ENCODE results near the gene NAALADL1.
"Not testable (repeated sequence)": the region's sequence is repeated elsewhere in the genome, so short reads cannot be mapped to it uniquely, and the experiment has no call there.

NAALADL1 gene

GRCh38 chr11:65027213-65028067, 30.9 kb downstream of the NAALADL1 start, which contains the start of gene SNX15:
Gene SNX15 (plus strand): TSS chr11:65027439. CDS start chr11:65027538, 99 bp downstream.
- Histone ChIP-seq H3K79me1 (ENCODE audit: low read length) (peaks cover 3% of the 10 kb centered on the region), H3K9ac (ENCODE audit: low read length) (peak within 1 kb of the TSS; percentile 91), H3K79me2 (ENCODE audit: control insufficient read depth, insufficient read depth, low read length, poor library complexity) (no peaks in the 10 kb centered on the region), H2BK5ac (ENCODE audit: low read depth, low read length, poor library complexity) (peak within 1 kb of the TSS; percentile 95), H3K14ac (ENCODE audit: low read length) (peak within 1 kb of the TSS; percentile 92), H3K9me3 (ENCODE audit: insufficient read depth, low read depth, low read length) (peaks cover 2% of the 10 kb centered on the region), H3K4ac (ENCODE audit: low read depth, low read length) (no peak within 1 kb of the TSS), H3K4me2 (ENCODE audit: low read length) (peak within 1 kb of the TSS; percentile 91), H3K23ac (ENCODE audit: low read length) (no peak within 1 kb of the TSS), H3K4me1 (ENCODE audit: control insufficient read depth in 1 of 2, insufficient read depth in 2 of 2, low read length in 2 of 2) (peaks cover 0 to 3% of the 10 kb centered on the region in 2 experiments), H4K8ac (ENCODE audit: low read depth, low read length) (peak within 1 kb of the TSS; percentile 99), H2AK5ac (ENCODE audit: low read length) (no peak within 1 kb of the TSS), H4K12ac (ENCODE audit: low read depth, low read length) (peak within 1 kb of the TSS; percentile 97), H3K36me3 (ENCODE audit: control insufficient read depth in 1 of 2, insufficient read depth in 2 of 2, low read length in 2 of 2) (peaks cover 4% of the 10 kb centered on the region in 2 experiments), H2BK120ac (ENCODE audit: insufficient read depth, low read length, poor library complexity) (peak within 1 kb of the TSS; percentile 91), H3K18ac (ENCODE audit: low read length) (peak within 1 kb of the TSS; percentile 88), H3K27ac (ENCODE audit: low read depth, low read length) (peak within 1 kb of the TSS; percentile 84), H2AFZ (ENCODE audit: insufficient read depth, low read length, poor library complexity) (peak within 1 kb of the TSS; percentile 99), H2BK12ac (ENCODE audit: low read length) (no peak within 1 kb of the TSS), H3K27me3 (ENCODE audit: insufficient read depth, low read length) (no peaks in the 10 kb centered on the region), H3K4me3 (ENCODE audit: low read depth, low read length) (peak within 1 kb of the TSS; percentile 80), H4K91ac (ENCODE audit: low read depth, low read length) (peak within 1 kb of the TSS; percentile 75)
- WGBS (ENCODE audit: extremely low coverage, insufficient coverage, insufficient read length) = no CpG with 5 or more reads among the region's 51 CpGs
- DNase-seq = peak; percentile 90 to 98

GRCh38 chr11:65026810-65027209, 31.5 kb downstream of the NAALADL1 start:
- no peak overlapping the region for H3K23ac ChIP-seq (ENCODE audit: low read length)
- no peak overlapping the region for H3K4me3 ChIP-seq (ENCODE audit: low read depth, low read length)
- H4K12ac ChIP-seq (ENCODE audit: low read depth, low read length) = no peak overlapping the region
- H3K9ac ChIP-seq (ENCODE audit: low read length) = no peak overlapping the region
- H3K4ac ChIP-seq (ENCODE audit: low read depth, low read length) = no peak overlapping the region
- peaks cover 2 to 4% of the 10 kb centered on the region in 2 experiments for H3K36me3 ChIP-seq (ENCODE audit: control insufficient read depth in 1 of 2, insufficient read depth in 2 of 2, low read length in 2 of 2)
- H4K91ac ChIP-seq (ENCODE audit: low read depth, low read length) = peak overlapping the region; percentile 8
- H3K4me1 ChIP-seq (ENCODE audit: control insufficient read depth in 1 of 2, insufficient read depth in 2 of 2, low read length in 2 of 2) = peaks cover 0 to 3% of the 10 kb centered on the region in 2 experiments
- DNase-seq = peak in 1 of 2 donors; percentile 22
- peaks cover 3% of the 10 kb centered on the region for H3K79me1 ChIP-seq (ENCODE audit: low read length)
- peak overlapping the region; percentile 99 for H4K8ac ChIP-seq (ENCODE audit: low read depth, low read length)
- no peak overlapping the region for H2BK5ac ChIP-seq (ENCODE audit: low read depth, low read length, poor library complexity)
- peaks cover 2% of the 10 kb centered on the region for H3K9me3 ChIP-seq (ENCODE audit: insufficient read depth, low read depth, low read length)
- no CpG with 5 or more reads among the region's 10 CpGs for WGBS (ENCODE audit: extremely low coverage, insufficient coverage, insufficient read length)
- no peaks in the 10 kb centered on the region for H3K27me3 ChIP-seq (ENCODE audit: insufficient read depth, low read length)
- H3K14ac ChIP-seq (ENCODE audit: low read length) = peak overlapping the region; percentile 3
- peak overlapping the region; percentile 39 for H2BK120ac ChIP-seq (ENCODE audit: insufficient read depth, low read length, poor library complexity)
- peak overlapping the region; percentile 99 for H2AFZ ChIP-seq (ENCODE audit: insufficient read depth, low read length, poor library complexity)
- H3K18ac ChIP-seq (ENCODE audit: low read length) = no peak overlapping the region
- no peak overlapping the region for H3K27ac ChIP-seq (ENCODE audit: low read depth, low read length)
- no peak overlapping the region for H2BK12ac ChIP-seq (ENCODE audit: low read length)
- no peak overlapping the region for H2AK5ac ChIP-seq (ENCODE audit: low read length)
- H3K79me2 ChIP-seq (ENCODE audit: control insufficient read depth, insufficient read depth, low read length, poor library complexity) = no peaks in the 10 kb centered on the region
- H3K4me2 ChIP-seq (ENCODE audit: low read length) = peak overlapping the region; percentile 91

- H3K14ac ChIP-seq (ENCODE audit: low read length); H3K4me3 ChIP-seq (ENCODE audit: low read depth, low read length); H4K91ac ChIP-seq (ENCODE audit: low read depth, low read length); H3K4me1 ChIP-seq (ENCODE audit: control insufficient read depth in 1 of 2, insufficient read depth in 2 of 2, low read length in 2 of 2); H3K4me2 ChIP-seq (ENCODE audit: low read length); H3K9me3 ChIP-seq (ENCODE audit: insufficient read depth, low read depth, low read length); H3K27ac ChIP-seq (ENCODE audit: low read depth, low read length); H2AFZ ChIP-seq (ENCODE audit: insufficient read depth, low read length, poor library complexity); H2BK120ac ChIP-seq (ENCODE audit: insufficient read depth, low read length, poor library complexity); H3K79me2 ChIP-seq (ENCODE audit: control insufficient read depth, insufficient read depth, low read length, poor library complexity); H2BK12ac ChIP-seq (ENCODE audit: low read length); DNase-seq; H3K23ac ChIP-seq (ENCODE audit: low read length); H3K27me3 ChIP-seq (ENCODE audit: insufficient read depth, low read length); H3K18ac ChIP-seq (ENCODE audit: low read length); H2AK5ac ChIP-seq (ENCODE audit: low read length); H4K8ac ChIP-seq (ENCODE audit: low read depth, low read length); H3K9ac ChIP-seq (ENCODE audit: low read length); H3K4ac ChIP-seq (ENCODE audit: low read depth, low read length); H3K79me1 ChIP-seq (ENCODE audit: low read length); H2BK5ac ChIP-seq (ENCODE audit: low read depth, low read length, poor library complexity); H4K12ac ChIP-seq (ENCODE audit: low read depth, low read length): not testable (repeated sequence)
- WGBS (ENCODE audit: extremely low coverage, insufficient coverage, insufficient read length) = no CpG with 5 or more reads among the region's 8 CpGs
- H3K36me3 ChIP-seq (ENCODE audit: control insufficient read depth in 1 of 2, insufficient read depth in 2 of 2, low read length in 2 of 2) = peaks cover 13 to 22% of the 10 kb centered on the region in 2 experiments
Measured at GRCh38 chr11:65023502-65023901, 34.9 kb downstream of the NAALADL1 start.

GRCh38 chr11:65021509-65021908, 36.8 kb downstream of the NAALADL1 start:
- H2AFZ ChIP-seq (ENCODE audit: insufficient read depth, low read length, poor library complexity) = no peak overlapping the region
- H4K8ac ChIP-seq (ENCODE audit: low read depth, low read length) = no peak overlapping the region
- no peak overlapping the region for H2BK5ac ChIP-seq (ENCODE audit: low read depth, low read length, poor library complexity)
- H3K27ac ChIP-seq (ENCODE audit: low read depth, low read length) = no peak overlapping the region
- H4K91ac ChIP-seq (ENCODE audit: low read depth, low read length) = no peak overlapping the region
- no peaks in the 10 kb centered on the region for H3K4me1 ChIP-seq (ENCODE audit: control insufficient read depth in 1 of 2, insufficient read depth in 2 of 2, low read length in 2 of 2)
- H3K18ac ChIP-seq (ENCODE audit: low read length) = no peak overlapping the region
- H2AK5ac ChIP-seq (ENCODE audit: low read length) = no peak overlapping the region
- no peaks in the 10 kb centered on the region for H3K27me3 ChIP-seq (ENCODE audit: insufficient read depth, low read length)
- no peak for DNase-seq
- WGBS (ENCODE audit: extremely low coverage, insufficient coverage, insufficient read length) = no CpG with 5 or more reads among the region's 11 CpGs
- H2BK12ac ChIP-seq (ENCODE audit: low read length) = no peak overlapping the region
- no peak overlapping the region for H3K23ac ChIP-seq (ENCODE audit: low read length)
- H3K79me1 ChIP-seq (ENCODE audit: low read length) = no peaks in the 10 kb centered on the region
- H3K4me3 ChIP-seq (ENCODE audit: low read depth, low read length) = no peak overlapping the region
- no peak overlapping the region for H3K9ac ChIP-seq (ENCODE audit: low read length)
- no peak overlapping the region for H3K4me2 ChIP-seq (ENCODE audit: low read length)
- peaks cover 20 to 27% of the 10 kb centered on the region in 2 experiments for H3K36me3 ChIP-seq (ENCODE audit: control insufficient read depth in 1 of 2, insufficient read depth in 2 of 2, low read length in 2 of 2)
- no peaks in the 10 kb centered on the region for H3K79me2 ChIP-seq (ENCODE audit: control insufficient read depth, insufficient read depth, low read length, poor library complexity)
- no peak overlapping the region for H3K4ac ChIP-seq (ENCODE audit: low read depth, low read length)
- H2BK120ac ChIP-seq (ENCODE audit: insufficient read depth, low read length, poor library complexity) = no peak overlapping the region
- no peak overlapping the region for H4K12ac ChIP-seq (ENCODE audit: low read depth, low read length)
- no peak overlapping the region for H3K14ac ChIP-seq (ENCODE audit: low read length)
- peaks cover 2% of the 10 kb centered on the region for H3K9me3 ChIP-seq (ENCODE audit: insufficient read depth, low read depth, low read length)

Data from trophoblast cell (in vitro differentiated cells and primary cell).